Sigmoid colon (tissue), 7 donors: ENCODE measurements around the gene SEC16A. TPM values are rescaled to one million over a fixed set of nuclear protein-coding genes. Genes with fewer than 3 reads are reported as not detected.

Source experiments
- DNase-seq: peaks from one replicate; pipeline ENCODE4 v3.0.0-alpha.2; 2019
- H3K27ac ChIP-seq, 4 donors: fragments of 200-600 bp; sonication (generic); one replicate each; pipeline ENCODE4 v1.5.1; 2016 to 2019; ENCODE audit warnings: mild to moderate bottlenecking in 1 of 4
- H3K27me3 ChIP-seq, 3 donors: fragments of 200-600 bp; sonication (generic); one replicate each; pipeline ENCODE4 v1.5.1; 2019; ENCODE audit warnings: mild to moderate bottlenecking in 1 of 3
- H3K36me3 ChIP-seq, 4 donors: fragments of 200-600 bp; sonication (generic); one replicate each; pipeline ENCODE4 v1.5.1; 2016 to 2019
- H3K4me1 ChIP-seq, 4 donors: fragments of 200-600 bp; sonication (generic); one replicate each; pipeline ENCODE4 v1.5.1; 2017 to 2019
- H3K4me3 ChIP-seq, 4 donors: fragments of 200-600 bp; sonication (generic); one replicate each; pipeline ENCODE4 v1.5.1; 2017 to 2019; ENCODE audit warnings: mild to moderate bottlenecking in 2 of 4, moderate library complexity in 1 of 4
- H3K9me3 ChIP-seq, 4 donors: fragments of 200-600 bp in 3 of 4; sonication (generic) in 3 of 4; one replicate each; pipeline versions ENCODE4 v1.5.1 to v1.6.1; 2013 to 2019
- EP300 ChIP-seq, 4 donors: sonication (generic); formaldehyde crosslinking; IDR thresholded peaks; one replicate each; pipeline ENCODE4 v1.6.1; 2017; ENCODE audit warnings: antibody characterized with exemption in 4 of 4
- POLR2A ChIP-seq, 2 donors: fragments of 450-650 bp; IDR thresholded peaks; one replicate each; pipeline ENCODE4 v1.6.1; 2016; ENCODE audit warnings: antibody characterized with exemption in 2 of 2, mild to moderate bottlenecking in 2 of 2, moderate library complexity in 2 of 2
- POLR2AphosphoS5 ChIP-seq, 4 donors: sonication (generic); formaldehyde crosslinking; IDR thresholded peaks; one replicate each; pipeline ENCODE4 v1.6.1; 2017; ENCODE audit warnings: antibody characterized with exemption in 4 of 4
- WGBS, 2 donors: extraction: QIAGEN DNeasy Blood & Tissue Kit; methylation state at CpG; one replicate each; pipeline ENCODE4 v1.1.7; 2013; 5-methylcytosine and 5-hydroxymethylcytosine counted together
- intact Hi-C: fragments of 100-400 bp; cut with DNase I; formaldehyde crosslinking; loops from one replicate; pipeline ENCODE4 v1.15.1; 2023
- polyA plus RNA-seq, 3 donors: library from polyadenylated mRNA; stranded (reverse); fragments of 200-250 nt; gene quantifications; one replicate each; pipeline ENCODE4 v1.2.3, GENCODE V29; 2013
- total RNA-seq, 4 donors: library from RNA; depleted of rRNA; stranded (reverse); fragments of >200 nt; gene quantifications; one replicate each; pipeline ENCODE4 v1.1.0, GENCODE V29; 2016
- TF ChIP-seq, protein P1 (sequence below), 4 experiments: fragments of 450-650 bp in 3 of 4; fragments of 200-600 bp in 1 of 4; IDR thresholded peaks; one replicate each; pipeline ENCODE4 v1.5.1; 2016 to 2019; ENCODE audit warnings: antibody characterized with exemption in 4 of 4, mild to moderate bottlenecking in 3 of 4, moderate library complexity in 2 of 4
- donor health status: healthy with polysubstance abuse.
- donor health status: Bipolar disorder and iron deficiency.
- donor health status: healthy.

SEC16A gene
- total and polyA plus RNA-seq, 7 donors, result 22.8 to 57.0 (median 27.5) TPM

DNA sequence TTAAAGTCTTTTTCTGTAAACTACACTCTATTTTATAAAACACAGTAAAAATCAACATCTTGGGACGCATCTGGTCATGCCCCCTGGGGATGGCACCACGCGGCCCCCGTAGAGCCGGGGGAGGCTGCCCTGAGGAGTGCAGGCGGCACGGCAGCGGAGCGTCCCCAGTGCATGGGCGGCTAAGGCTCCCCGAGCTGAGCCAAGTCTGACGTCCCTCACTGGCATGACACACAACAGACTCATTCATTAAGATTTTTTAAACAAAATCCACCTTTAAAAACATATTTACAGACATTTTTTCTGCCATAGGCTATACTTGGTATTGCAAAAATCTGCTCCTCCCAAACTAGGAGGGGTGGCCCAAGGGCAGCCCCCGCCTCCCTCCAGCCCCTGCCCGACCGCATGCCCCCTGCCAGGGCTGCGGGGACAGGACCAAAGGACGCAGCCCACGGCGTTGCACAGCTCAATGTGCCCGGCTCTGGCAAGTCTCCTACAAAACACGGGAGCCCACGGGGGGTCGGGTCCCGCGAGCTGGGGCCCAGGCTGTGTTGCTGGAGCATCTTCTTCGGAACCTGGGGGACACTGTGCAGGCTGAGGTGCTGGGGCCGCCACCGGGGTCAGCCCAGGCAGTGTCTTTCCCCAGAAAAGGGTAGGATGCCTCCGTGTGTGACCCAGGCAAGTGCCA, 11.8 kb upstream of the SEC16A start:
- Histone ChIP-seq H3K9me3 (no peaks in the 10 kb centered on the region), H3K36me3 (peaks cover 30 to 50% (median 39%) of the 10 kb centered on the region in 4 donors), H3K4me1 (peaks cover 0 to 27% (median 22%) of the 10 kb centered on the region in 4 donors), H3K27me3 (no peaks in the 10 kb centered on the region), H3K27ac (peak overlapping the region in 3 of 4 donors; percentile 54 to 61 (median 55)), H3K4me3 (no peak overlapping the region)
- TF ChIP-seq EP300 (IDR thresholded peaks at IDR 0.05) (no peak), POLR2AphosphoS5 (IDR thresholded peaks at IDR 0.05) (peak in 1 of 4 donors; percentile 15)
- TF ChIP-seq, protein P1, sequence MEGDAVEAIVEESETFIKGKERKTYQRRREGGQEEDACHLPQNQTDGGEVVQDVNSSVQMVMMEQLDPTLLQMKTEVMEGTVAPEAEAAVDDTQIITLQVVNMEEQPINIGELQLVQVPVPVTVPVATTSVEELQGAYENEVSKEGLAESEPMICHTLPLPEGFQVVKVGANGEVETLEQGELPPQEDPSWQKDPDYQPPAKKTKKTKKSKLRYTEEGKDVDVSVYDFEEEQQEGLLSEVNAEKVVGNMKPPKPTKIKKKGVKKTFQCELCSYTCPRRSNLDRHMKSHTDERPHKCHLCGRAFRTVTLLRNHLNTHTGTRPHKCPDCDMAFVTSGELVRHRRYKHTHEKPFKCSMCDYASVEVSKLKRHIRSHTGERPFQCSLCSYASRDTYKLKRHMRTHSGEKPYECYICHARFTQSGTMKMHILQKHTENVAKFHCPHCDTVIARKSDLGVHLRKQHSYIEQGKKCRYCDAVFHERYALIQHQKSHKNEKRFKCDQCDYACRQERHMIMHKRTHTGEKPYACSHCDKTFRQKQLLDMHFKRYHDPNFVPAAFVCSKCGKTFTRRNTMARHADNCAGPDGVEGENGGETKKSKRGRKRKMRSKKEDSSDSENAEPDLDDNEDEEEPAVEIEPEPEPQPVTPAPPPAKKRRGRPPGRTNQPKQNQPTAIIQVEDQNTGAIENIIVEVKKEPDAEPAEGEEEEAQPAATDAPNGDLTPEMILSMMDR (IDR thresholded peaks at IDR 0.05), result no peak
- WGBS, 2 donors, result 90 to 91% methylated on average over 29 of the region's 29 CpGs
- intact Hi-C loops, result loop anchor here (5.0 kb wide), 1 partner anchor 33 kb away; no protein-coding TSS in a partner anchor
- no peak for DNase-seq

DNA sequence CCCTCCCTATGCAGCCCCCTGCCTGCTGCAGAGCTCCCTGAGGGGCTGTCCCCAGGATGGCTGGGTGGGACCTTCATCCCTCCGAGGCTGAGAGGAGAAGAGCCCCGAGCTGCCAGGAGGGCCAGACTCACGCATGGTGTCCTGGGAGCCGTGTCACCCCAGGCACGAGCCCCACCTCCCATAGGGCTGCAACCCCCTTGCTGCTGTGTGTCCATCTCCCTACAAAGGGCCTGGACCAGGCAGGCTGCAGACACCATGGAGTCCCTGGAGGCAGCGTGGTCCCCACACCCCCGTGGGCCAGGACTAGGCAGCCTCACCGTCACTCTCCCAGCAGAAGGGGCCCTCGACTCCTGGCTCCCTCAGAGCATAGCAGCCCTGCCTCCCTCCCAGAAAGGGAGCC, 11.2 kb upstream of the SEC16A start:
- no peak for TF ChIP-seq EP300 (IDR thresholded peaks at IDR 0.05)
- TF ChIP-seq POLR2AphosphoS5 (IDR thresholded peaks at IDR 0.05), result no peak
- TF ChIP-seq, protein P1 (IDR thresholded peaks at IDR 0.05), result no peak
- no peak for TF ChIP-seq POLR2A (IDR thresholded peaks at IDR 0.05)
- DNase-seq, result no peak
- 76 to 80% methylated on average over 9 of the region's 9 CpGs for WGBS, 2 donors
- Histone ChIP-seq H3K27ac (peak overlapping the region; percentile 5 to 61 (median 54)), H3K4me1 (peaks cover 0 to 27% (median 22%) of the 10 kb centered on the region in 4 donors), H3K4me3 (no peak overlapping the region), H3K27me3 (no peaks in the 10 kb centered on the region), H3K9me3 (no peaks in the 10 kb centered on the region), H3K36me3 (peaks cover 24 to 44% (median 32%) of the 10 kb centered on the region in 4 donors)
- intact Hi-C loops, result loop anchor here (5.0 kb wide), 1 partner anchor 33 kb away; no protein-coding TSS in a partner anchor

DNA sequence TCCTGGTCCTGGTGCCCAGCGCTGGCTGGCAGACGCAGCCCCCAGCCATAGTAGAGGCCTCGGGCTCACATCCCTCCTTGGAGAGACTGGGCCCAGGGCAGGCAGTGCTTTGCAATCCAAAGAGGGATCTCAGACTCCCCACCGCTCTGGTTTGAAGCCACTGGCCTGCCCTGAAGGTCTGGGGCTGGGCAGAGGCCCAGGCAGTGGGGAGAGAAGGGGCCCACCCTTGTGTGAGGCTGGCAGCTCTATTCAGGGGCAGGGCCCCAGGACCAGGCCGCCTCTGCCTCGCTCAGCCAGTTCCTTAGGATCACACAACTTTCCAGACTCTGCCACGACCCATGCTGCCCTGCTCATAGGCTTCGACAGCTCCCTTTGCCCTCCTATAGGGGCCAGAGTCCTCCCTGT, 10.7 kb upstream of the SEC16A start:
- peaks cover 0 to 30% (median 22%) of the 10 kb centered on the region in 4 donors for H3K4me1 ChIP-seq
- H3K27ac ChIP-seq, result peak overlapping the region; percentile 5 to 61 (median 54)
- TF ChIP-seq EP300 (IDR thresholded peaks at IDR 0.05), result no peak
- TF ChIP-seq, protein P1 (IDR thresholded peaks at IDR 0.05), result no peak
- no peak for TF ChIP-seq POLR2AphosphoS5 (IDR thresholded peaks at IDR 0.05)
- TF ChIP-seq POLR2A (IDR thresholded peaks at IDR 0.05), result no peak
- DNase-seq, result no peak
- no peaks in the 10 kb centered on the region for H3K27me3 ChIP-seq
- no peak overlapping the region for H3K4me3 ChIP-seq
- WGBS, 2 donors, result 83 to 87% methylated on average over 8 of the region's 8 CpGs
- no peaks in the 10 kb centered on the region for H3K9me3 ChIP-seq
- intact Hi-C loops, result loop anchor here (5.0 kb wide), 1 partner anchor 34 kb away; no protein-coding TSS in a partner anchor
- H3K36me3 ChIP-seq, result peaks cover 19 to 39% (median 28%) of the 10 kb centered on the region in 4 donors

DNA sequence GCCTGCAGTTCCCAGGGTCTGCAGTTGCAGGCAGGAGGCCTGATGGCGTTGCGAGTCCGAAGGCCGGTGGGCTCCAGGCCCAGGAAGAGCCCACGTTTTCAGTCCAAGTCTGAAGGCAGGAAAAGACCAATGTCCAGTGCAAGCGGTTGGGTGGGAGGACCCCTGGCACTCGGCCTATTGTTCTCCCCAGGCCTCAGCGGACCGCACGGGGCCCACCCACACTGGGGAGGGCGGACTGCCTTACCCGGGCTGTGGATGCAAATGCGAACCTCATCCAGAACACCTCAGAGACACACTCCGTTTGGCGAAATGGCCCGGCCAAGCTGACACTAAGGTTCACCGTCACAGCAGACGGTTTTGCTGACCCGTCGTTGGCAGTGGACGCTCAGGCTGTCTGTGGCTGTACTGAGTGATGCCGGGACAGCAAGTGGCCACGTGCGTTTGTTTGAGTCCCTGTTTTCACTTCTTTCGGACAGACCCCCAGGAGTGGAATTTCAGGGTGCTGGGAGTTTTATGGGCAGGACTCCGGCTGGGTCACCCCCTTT, 10.2 kb upstream of the SEC16A start:
- no peak for TF ChIP-seq POLR2A (IDR thresholded peaks at IDR 0.05)
- TF ChIP-seq POLR2AphosphoS5 (IDR thresholded peaks at IDR 0.05), result peak in 1 of 4 donors; percentile 26
- TF ChIP-seq, protein P1 (IDR thresholded peaks at IDR 0.05), result no peak
- no peak for TF ChIP-seq EP300 (IDR thresholded peaks at IDR 0.05)
- H3K36me3 ChIP-seq, result peaks cover 14 to 34% (median 24%) of the 10 kb centered on the region in 4 donors
- no peak overlapping the region for H3K4me3 ChIP-seq
- intact Hi-C loops, result loop anchor here (5.0 kb wide), 1 partner anchor 34 kb away; no protein-coding TSS in a partner anchor
- no peaks in the 10 kb centered on the region for H3K9me3 ChIP-seq
- no peaks in the 10 kb centered on the region for H3K27me3 ChIP-seq
- no peak for DNase-seq
- H3K4me1 ChIP-seq, result peaks cover 0 to 33% (median 22%) of the 10 kb centered on the region in 4 donors
- H3K27ac ChIP-seq, result peak overlapping the region in 3 of 4 donors; percentile 54 to 61 (median 55)
- 81 to 82% methylated on average over 26 of the region's 26 CpGs for WGBS, 2 donors
